Limb (tissue), 2 donors: ENCODE measurements around the gene AACS.
A peak's percentile ranks its signal among the peaks of the same experiment; 100 is the strongest.

Experiments
- DNase-seq, 2 donors: peaks; one replicate each; pipeline ENCODE4 v3.0.0-alpha.2; 2016; ENCODE audit errors: extremely low spot score in 2 of 2

The AACS gene

DNA sequence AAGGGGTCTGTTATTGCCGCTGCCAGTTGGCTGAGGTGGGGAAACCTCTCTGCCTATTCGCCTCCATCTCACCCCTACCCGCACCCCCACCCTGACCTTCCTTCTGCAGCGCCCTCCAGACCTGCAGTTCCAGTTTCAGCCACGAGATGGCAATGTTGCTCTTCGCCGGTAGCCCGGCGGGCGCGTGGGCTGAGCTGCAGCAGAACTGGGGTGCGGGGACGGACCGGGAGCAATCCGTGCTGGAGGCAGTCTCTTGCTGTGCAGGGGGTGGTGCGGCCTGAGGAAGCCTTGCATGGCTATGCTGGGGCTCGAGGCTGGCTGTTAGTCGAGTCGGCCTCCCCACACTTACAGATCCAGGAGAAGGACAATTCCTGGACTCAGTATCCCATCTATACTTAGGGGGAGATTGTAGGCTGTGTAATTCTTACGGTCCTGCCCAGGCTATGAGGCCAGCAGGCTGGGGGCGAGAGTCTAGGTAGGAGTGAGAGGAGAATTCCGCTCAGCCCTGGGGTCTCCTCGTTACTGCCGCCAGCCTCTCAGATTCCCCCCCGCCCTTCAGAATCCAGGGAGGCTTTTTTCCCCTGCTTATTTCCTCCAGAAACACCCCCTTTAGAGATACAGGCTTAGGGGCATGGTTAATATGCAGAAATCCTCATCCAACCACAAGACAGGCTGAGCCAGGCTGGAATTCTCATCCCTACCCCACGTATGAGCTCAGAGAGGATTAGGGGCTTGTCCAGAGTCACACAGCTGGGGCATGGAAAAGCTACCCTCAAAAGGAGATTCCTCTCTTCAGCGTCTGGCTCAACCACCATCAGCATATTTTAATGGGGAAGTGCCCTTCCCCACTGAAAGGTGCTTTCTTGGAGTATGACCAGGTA, 118.2 kb downstream of the AACS start:
- DNase-seq: peak; percentile 53 to 91

- no peak for DNase-seq
Measured at GRCh38 chr12:125184213-125184967, 119.2 kb downstream of the AACS start.

GRCh38 chr12:125185311-125185739, 120.1 kb downstream of the AACS start:
- DNase-seq: peak in 1 of 2 donors; percentile 51

- peak; percentile 67 to 89 for DNase-seq
Measured at GRCh38 chr12:125185740-125186470, 120.7 kb downstream of the AACS start, which contains the start of gene TMEM132B. TSS of gene TMEM132B (plus strand) at chr12:125186386.

DNA sequence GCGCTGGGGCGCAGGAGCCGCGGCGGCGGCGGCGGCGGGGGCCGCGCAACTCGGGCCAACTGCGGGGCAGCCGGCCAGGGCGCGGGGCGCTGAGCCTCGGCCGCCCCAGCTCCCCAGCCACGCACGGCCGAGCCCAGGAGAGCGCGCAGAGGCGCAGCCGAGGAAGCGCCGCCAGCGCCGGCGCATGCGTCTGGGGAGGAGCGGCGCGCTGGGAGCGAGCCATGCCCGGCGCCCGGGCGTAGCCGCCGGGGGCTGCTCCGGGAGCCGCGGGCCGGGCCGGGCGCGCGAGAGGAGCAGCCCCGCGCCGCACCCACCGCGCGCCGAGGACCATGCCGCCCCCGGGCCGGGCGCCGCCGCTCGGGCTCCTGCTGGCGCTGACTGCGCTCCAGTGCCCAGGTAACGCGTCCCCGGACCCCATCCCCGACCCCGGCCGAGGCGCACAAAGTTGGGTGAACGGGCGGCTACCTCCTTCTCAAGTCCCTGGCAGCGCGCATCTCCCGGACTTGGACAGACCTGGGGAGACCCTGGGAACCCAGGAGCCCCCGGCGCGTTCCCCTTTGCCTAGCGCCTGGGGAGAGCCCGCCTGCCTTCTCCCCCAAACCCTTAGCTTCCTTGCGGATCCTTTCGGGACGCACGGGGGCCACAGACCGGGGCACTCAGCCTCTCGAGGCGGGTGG, 121.4 kb downstream of the AACS start:
- DNase-seq: peak in 1 of 2 donors; percentile 53

DNA sequence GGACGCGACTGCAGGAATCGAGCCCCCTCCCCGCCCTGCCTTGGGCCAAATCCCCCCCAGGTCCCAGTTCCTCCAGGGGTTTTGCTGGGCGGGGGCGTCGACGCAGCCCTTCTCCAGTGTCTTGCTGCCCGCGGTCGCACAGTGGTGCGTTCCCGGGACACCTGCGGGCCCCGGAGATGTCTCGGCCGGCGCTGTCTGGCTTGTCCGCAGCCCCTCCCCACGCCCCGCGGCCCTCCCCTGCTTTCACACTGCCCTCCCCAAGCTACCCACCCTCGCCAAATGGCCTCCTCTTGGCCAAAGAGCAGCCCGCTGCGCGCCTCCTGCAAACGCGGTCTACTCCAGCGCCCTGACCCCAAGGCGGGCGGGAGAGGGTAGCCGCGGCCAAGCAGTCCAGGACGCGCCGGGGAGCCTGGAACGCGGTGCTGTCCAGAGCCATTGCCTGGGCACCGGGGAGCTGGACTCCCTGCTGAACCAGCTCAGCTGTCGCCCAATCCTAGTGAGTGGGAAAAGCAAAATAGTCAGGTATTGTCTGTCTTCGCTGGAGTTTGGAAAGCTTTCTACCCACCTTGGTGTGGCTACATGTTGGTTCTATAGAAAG, 122.0 kb downstream of the AACS start:
- DNase-seq: peak in 1 of 2 donors; percentile 50

- DNase-seq: no peak
Measured at GRCh38 chr12:125187780-125188741, 122.8 kb downstream of the AACS start.

GRCh38 chr12:125189015-125189414, 123.8 kb downstream of the AACS start:
- no peak for DNase-seq

DNA sequence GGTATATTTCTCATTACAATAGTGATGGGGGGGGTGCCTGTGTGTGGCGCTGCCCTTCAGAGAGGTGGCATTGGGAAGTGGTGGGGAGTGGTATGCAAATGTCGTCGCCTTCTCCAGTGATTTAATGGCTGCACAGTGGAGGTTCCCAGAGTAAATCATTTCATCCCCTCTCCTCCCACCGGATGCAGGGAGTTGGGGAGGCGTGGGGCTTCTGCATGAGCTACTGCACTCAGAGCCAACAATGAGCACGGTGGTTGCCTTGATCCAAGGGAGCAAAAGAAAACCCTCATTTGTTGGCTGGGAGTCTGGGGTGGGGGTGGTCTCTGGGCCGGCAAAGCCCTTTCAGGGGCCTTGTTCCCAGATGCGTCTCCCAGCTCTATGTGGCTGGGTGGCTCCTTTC, 124.3 kb downstream of the AACS start:
- DNase-seq: no peak

- no peak for DNase-seq
Measured at GRCh38 chr12:125191361-125192087, 126.3 kb downstream of the AACS start.

DNA sequence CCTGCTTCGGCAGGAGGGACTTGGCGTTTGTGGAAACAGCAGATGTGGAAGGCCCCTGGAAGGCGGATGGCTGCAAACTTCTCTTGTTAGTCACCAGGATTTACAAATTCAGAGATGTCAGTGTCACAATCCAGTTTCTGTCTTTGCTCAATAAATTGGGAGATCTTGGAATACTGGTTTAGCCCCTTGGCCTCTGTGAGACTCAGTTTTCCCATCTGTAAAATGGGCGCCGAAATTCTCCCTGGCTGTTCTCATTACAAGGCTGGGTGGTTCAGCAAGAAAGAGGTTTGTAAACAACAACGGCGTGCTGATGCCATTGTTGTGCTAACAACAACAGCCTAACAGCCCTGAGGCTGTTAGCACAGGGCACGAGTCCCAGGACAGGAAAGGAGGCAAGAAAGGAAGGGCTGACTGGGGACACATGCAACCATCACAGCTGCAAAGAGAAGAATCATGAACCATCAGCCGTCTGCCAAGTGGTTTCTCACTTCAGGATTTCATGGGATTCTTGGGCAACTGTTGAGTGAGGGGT, 127.5 kb downstream of the AACS start:
- no peak for DNase-seq
